ENCODE results near the gene RIC1. TPM values are rescaled to one million over a fixed set of nuclear protein-coding genes. Genes with fewer than 3 reads are reported as not detected.

The RIC1 gene
- total RNA-seq, 5 donors from 2014 or later (not counting 1 experiment from before 2014, with no cell fraction given) = 22.2 to 29.9 (median 22.9) TPM

GRCh38 chr9:5617749-5618148 is 11.2 kb upstream of the RIC1 start:
- peak overlapping the region in 1 of 2 donors; percentile 9 for H3K27ac Mint-ChIP-seq
- H3K27me3 Mint-ChIP-seq = no peaks in the 10 kb centered on the region
- POLR2A ChIA-PET = no interaction called here
- peak in 1 of 4 experiments; percentile 22 for ATAC-seq (replicated peaks in 1 of 4)
- no peak overlapping the region for H3K27ac ChIP-seq (ENCODE audit: low read length)
- H3K9me3 Mint-ChIP-seq = no peaks in the 10 kb centered on the region
- H3K4me1 ChIP-seq (ENCODE audit: control insufficient read depth in 1 of 2, extremely low read depth in 1 of 2, insufficient read depth in 2 of 2, low read length in 2 of 2) = no peaks in the 10 kb centered on the region
- no peaks in the 10 kb centered on the region for H3K9me3 ChIP-seq
- H3K27me3 ChIP-seq (replicated peaks in 1 of 2; ENCODE audit: control insufficient read depth in 2 of 2, extremely low read depth in 1 of 2, insufficient read depth in 2 of 2, low read length in 1 of 2) = no peaks in the 10 kb centered on the region
- peaks cover 39 to 53% (median 42%) of the 10 kb centered on the region in 3 donors for H3K4me1 Mint-ChIP-seq
- no peak overlapping the region for H3K4me3 Mint-ChIP-seq
- DNase-seq = no peak
- H3K4me3 ChIP-seq (ENCODE audit: control insufficient read depth in 1 of 2, extremely low read depth in 1 of 2, low read length in 1 of 2) = no peak overlapping the region
- peaks cover 12% of the 10 kb centered on the region for H3K36me3 Mint-ChIP-seq
- no peaks in the 10 kb centered on the region for H3K36me3 ChIP-seq (ENCODE audit: control insufficient read depth in 2 of 2, extremely low read depth in 1 of 2, insufficient read depth in 1 of 2, low read length in 1 of 2)
- CTCF ChIA-PET = no interaction called here

GRCh38 chr9:5620494-5620893 is 8.4 kb upstream of the RIC1 start:
- Mint-ChIP-seq H3K4me3 (no peak overlapping the region), H3K36me3 (peaks cover 11% of the 10 kb centered on the region), H3K27me3 (no peaks in the 10 kb centered on the region), H3K27ac (no peak overlapping the region), H3K4me1 (peaks cover 58 to 66% (median 59%) of the 10 kb centered on the region in 3 donors), H3K9me3 (no peaks in the 10 kb centered on the region)
- no peak for ATAC-seq (replicated peaks in 1 of 4)
- Histone ChIP-seq H3K27ac (ENCODE audit: low read length) (no peak overlapping the region), H3K27me3 (replicated peaks in 1 of 2; ENCODE audit: control insufficient read depth in 2 of 2, extremely low read depth in 1 of 2, insufficient read depth in 2 of 2, low read length in 1 of 2) (no peaks in the 10 kb centered on the region), H3K9me3 (no peaks in the 10 kb centered on the region), H3K4me1 (ENCODE audit: control insufficient read depth in 1 of 2, extremely low read depth in 1 of 2, insufficient read depth in 2 of 2, low read length in 2 of 2) (peaks cover 10 to 11% of the 10 kb centered on the region in 2 experiments), H3K4me3 (ENCODE audit: control insufficient read depth in 1 of 2, extremely low read depth in 1 of 2, low read length in 1 of 2) (no peak overlapping the region), H3K36me3 (ENCODE audit: control insufficient read depth in 2 of 2, extremely low read depth in 1 of 2, insufficient read depth in 1 of 2, low read length in 1 of 2) (no peaks in the 10 kb centered on the region)
- ChIA-PET CTCF (interaction anchor here in 1 of 2 donors (0.7 kb wide), 1 partner anchor 1198 kb away, joined by 5 read pairs; no protein-coding TSS in a partner anchor), POLR2A (no interaction called here)
- no CpG with 5 or more reads among the region's 2 CpGs for WGBS (ENCODE audit: insufficient coverage)
- no peak for DNase-seq

GRCh38 chr9:5621327-5621726 is 7.6 kb upstream of the RIC1 start:
- ATAC-seq (replicated peaks in 1 of 4) = no peak
- WGBS (ENCODE audit: insufficient coverage) = 93% methylated on average over 3 of the region's 4 CpGs
- peak overlapping the region in 1 of 2 donors; percentile 19 for H3K27ac Mint-ChIP-seq
- DNase-seq = no peak
- H3K27ac ChIP-seq (ENCODE audit: low read length) = no peak overlapping the region
- H3K4me1 Mint-ChIP-seq = peaks cover 58 to 63% (median 59%) of the 10 kb centered on the region in 3 donors
- H3K9me3 ChIP-seq = no peaks in the 10 kb centered on the region
- H3K9me3 Mint-ChIP-seq = no peaks in the 10 kb centered on the region
- no peaks in the 10 kb centered on the region for H3K27me3 ChIP-seq (replicated peaks in 1 of 2; ENCODE audit: control insufficient read depth in 2 of 2, extremely low read depth in 1 of 2, insufficient read depth in 2 of 2, low read length in 1 of 2)
- peaks cover 11% of the 10 kb centered on the region for H3K36me3 Mint-ChIP-seq
- no peak overlapping the region for H3K4me3 ChIP-seq (ENCODE audit: control insufficient read depth in 1 of 2, extremely low read depth in 1 of 2, low read length in 1 of 2)
- H3K4me1 ChIP-seq (ENCODE audit: control insufficient read depth in 1 of 2, extremely low read depth in 1 of 2, insufficient read depth in 2 of 2, low read length in 2 of 2) = peaks cover 10 to 19% of the 10 kb centered on the region in 2 experiments
- H3K27me3 Mint-ChIP-seq = no peaks in the 10 kb centered on the region
- CTCF ChIA-PET = interaction anchor here in 1 of 2 donors (0.5 to 1.2 kb wide), 3 partner anchors 11 to 869 kb away, joined by 3 to 7 read pairs (median 3); no protein-coding TSS in a partner anchor
- H3K4me3 Mint-ChIP-seq = no peak overlapping the region
- POLR2A ChIA-PET = no interaction called here
- no peaks in the 10 kb centered on the region for H3K36me3 ChIP-seq (ENCODE audit: control insufficient read depth in 2 of 2, extremely low read depth in 1 of 2, insufficient read depth in 1 of 2, low read length in 1 of 2)

- POLR2A ChIA-PET = no interaction called here
- no peaks in the 10 kb centered on the region for H3K36me3 ChIP-seq (ENCODE audit: control insufficient read depth in 2 of 2, extremely low read depth in 1 of 2, insufficient read depth in 1 of 2, low read length in 1 of 2)
- no peak overlapping the region for H3K4me3 Mint-ChIP-seq
- H3K4me1 Mint-ChIP-seq = peaks cover 63 to 69% (median 63%) of the 10 kb centered on the region in 3 donors
- no peaks in the 10 kb centered on the region for H3K9me3 Mint-ChIP-seq
- H3K9me3 ChIP-seq = no peaks in the 10 kb centered on the region
- H3K27ac Mint-ChIP-seq = no peak overlapping the region
- H3K27me3 Mint-ChIP-seq = no peaks in the 10 kb centered on the region
- no peak overlapping the region for H3K4me3 ChIP-seq (ENCODE audit: control insufficient read depth in 1 of 2, extremely low read depth in 1 of 2, low read length in 1 of 2)
- H3K4me1 ChIP-seq (ENCODE audit: control insufficient read depth in 1 of 2, extremely low read depth in 1 of 2, insufficient read depth in 2 of 2, low read length in 2 of 2) = peaks cover 15 to 25% of the 10 kb centered on the region in 2 experiments
- CTCF ChIA-PET = interaction anchor here in 1 of 2 donors (0.5 to 2.6 kb wide), 3 partner anchors 10 to 32 kb away, joined by 3 to 13 read pairs (median 3); no protein-coding TSS in a partner anchor
- no peak for ATAC-seq (replicated peaks in 1 of 4)
- H3K27ac ChIP-seq (ENCODE audit: low read length) = no peak overlapping the region
- peaks cover 11% of the 10 kb centered on the region for H3K36me3 Mint-ChIP-seq
- WGBS (ENCODE audit: insufficient coverage) = no CpG with 5 or more reads among the region's 3 CpGs
- H3K27me3 ChIP-seq (replicated peaks in 1 of 2; ENCODE audit: control insufficient read depth in 2 of 2, extremely low read depth in 1 of 2, insufficient read depth in 2 of 2, low read length in 1 of 2) = no peaks in the 10 kb centered on the region
- DNase-seq = no peak
These were observed 6.9 kb upstream of the RIC1 start for GRCh38 chr9:5622016-5622415.

- Histone ChIP-seq H3K27me3 (replicated peaks in 1 of 2; ENCODE audit: control insufficient read depth in 2 of 2, extremely low read depth in 1 of 2, insufficient read depth in 2 of 2, low read length in 1 of 2) (no peaks in the 10 kb centered on the region), H3K36me3 (ENCODE audit: control insufficient read depth in 2 of 2, extremely low read depth in 1 of 2, insufficient read depth in 1 of 2, low read length in 1 of 2) (no peaks in the 10 kb centered on the region), H3K4me1 (ENCODE audit: control insufficient read depth in 1 of 2, extremely low read depth in 1 of 2, insufficient read depth in 2 of 2, low read length in 2 of 2) (peaks cover 19 to 35% of the 10 kb centered on the region in 2 experiments), H3K27ac (ENCODE audit: low read length) (peak overlapping the region; percentile 11), H3K9me3 (no peaks in the 10 kb centered on the region), H3K4me3 (ENCODE audit: control insufficient read depth in 1 of 2, extremely low read depth in 1 of 2, low read length in 1 of 2) (no peak overlapping the region)
- whole genome bisulfite sequencing (ENCODE audit: insufficient coverage) = no CpG with 5 or more reads among the region's 2 CpGs
- H3K4me3 Mint-ChIP-seq = peak overlapping the region in 1 of 3 donors; percentile 43
- H3K36me3 Mint-ChIP-seq = peaks cover 11% of the 10 kb centered on the region
- CTCF ChIA-PET = interaction anchor here in 1 of 2 donors (0.7 to 1.6 kb wide), 4 partner anchors 24 to 209 kb away, joined by 3 to 5 read pairs (median 4); partner anchors contain the start of gene CD274
- ATAC-seq (replicated peaks in 1 of 4) (no peak), DNase-seq (no peak)
- no peaks in the 10 kb centered on the region for H3K27me3 Mint-ChIP-seq
- peaks cover 58 to 70% (median 59%) of the 10 kb centered on the region in 3 donors for H3K4me1 Mint-ChIP-seq
- POLR2A ChIA-PET = no interaction called here
- H3K9me3 Mint-ChIP-seq = no peaks in the 10 kb centered on the region
- H3K27ac Mint-ChIP-seq = peak overlapping the region; percentile 71 to 86
These were observed 4.3 kb upstream of the RIC1 start for GRCh38 chr9:5624655-5625054.

GRCh38 chr9:5626727-5627634 is 1.9 kb upstream of the RIC1 start:
- H3K4me3 ChIP-seq (ENCODE audit: control insufficient read depth in 1 of 2, extremely low read depth in 1 of 2, low read length in 1 of 2) = peak overlapping the region; percentile 79 to 81
- H3K36me3 ChIP-seq (ENCODE audit: control insufficient read depth in 2 of 2, extremely low read depth in 1 of 2, insufficient read depth in 1 of 2, low read length in 1 of 2) = no peaks in the 10 kb centered on the region
- H3K4me3 Mint-ChIP-seq = peak overlapping the region; percentile 97 to 100 (median 99)
- WGBS (ENCODE audit: insufficient coverage) = no CpG with 5 or more reads among the region's 5 CpGs
- peaks cover 31 to 40% of the 10 kb centered on the region in 2 experiments for H3K4me1 ChIP-seq (ENCODE audit: control insufficient read depth in 1 of 2, extremely low read depth in 1 of 2, insufficient read depth in 2 of 2, low read length in 2 of 2)
- H3K27me3 ChIP-seq (replicated peaks in 1 of 2; ENCODE audit: control insufficient read depth in 2 of 2, extremely low read depth in 1 of 2, insufficient read depth in 2 of 2, low read length in 1 of 2) = no peaks in the 10 kb centered on the region
- DNase-seq (peak in 31 of 35 experiments; percentile 9 to 77 (median 34)), ATAC-seq (replicated peaks in 1 of 4) (peak; percentile 20 to 56 (median 29))
- CTCF ChIA-PET = interaction anchor here (0.6 to 2.5 kb wide), 10 partner anchors 18 to 797 kb away, joined by 3 to 18 read pairs (median 4); partner anchors contain the start of gene CD274 (in 1 of the 2)
- peaks cover 4% of the 10 kb centered on the region for H3K36me3 Mint-ChIP-seq
- H3K4me1 Mint-ChIP-seq = peaks cover 58 to 70% (median 62%) of the 10 kb centered on the region in 3 donors
- peak overlapping the region; percentile 98 to 99 for H3K27ac Mint-ChIP-seq
- H3K9me3 ChIP-seq = no peaks in the 10 kb centered on the region
- H3K27ac ChIP-seq (ENCODE audit: low read length) = peak overlapping the region; percentile 78
- H3K27me3 Mint-ChIP-seq = no peaks in the 10 kb centered on the region
- H3K9me3 Mint-ChIP-seq = no peaks in the 10 kb centered on the region
- POLR2A ChIA-PET = interaction anchor here in 1 of 2 donors (0.5 to 0.7 kb wide), 3 partner anchors 37 to 550 kb away, joined by 3 to 6 read pairs (median 4); no protein-coding TSS in a partner anchor

Data from T-cell (primary cell).